ENCODE data around the gene PPP2R2B.

- TF ChIP-seq, protein P1, sequence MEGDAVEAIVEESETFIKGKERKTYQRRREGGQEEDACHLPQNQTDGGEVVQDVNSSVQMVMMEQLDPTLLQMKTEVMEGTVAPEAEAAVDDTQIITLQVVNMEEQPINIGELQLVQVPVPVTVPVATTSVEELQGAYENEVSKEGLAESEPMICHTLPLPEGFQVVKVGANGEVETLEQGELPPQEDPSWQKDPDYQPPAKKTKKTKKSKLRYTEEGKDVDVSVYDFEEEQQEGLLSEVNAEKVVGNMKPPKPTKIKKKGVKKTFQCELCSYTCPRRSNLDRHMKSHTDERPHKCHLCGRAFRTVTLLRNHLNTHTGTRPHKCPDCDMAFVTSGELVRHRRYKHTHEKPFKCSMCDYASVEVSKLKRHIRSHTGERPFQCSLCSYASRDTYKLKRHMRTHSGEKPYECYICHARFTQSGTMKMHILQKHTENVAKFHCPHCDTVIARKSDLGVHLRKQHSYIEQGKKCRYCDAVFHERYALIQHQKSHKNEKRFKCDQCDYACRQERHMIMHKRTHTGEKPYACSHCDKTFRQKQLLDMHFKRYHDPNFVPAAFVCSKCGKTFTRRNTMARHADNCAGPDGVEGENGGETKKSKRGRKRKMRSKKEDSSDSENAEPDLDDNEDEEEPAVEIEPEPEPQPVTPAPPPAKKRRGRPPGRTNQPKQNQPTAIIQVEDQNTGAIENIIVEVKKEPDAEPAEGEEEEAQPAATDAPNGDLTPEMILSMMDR (optimal IDR thresholded peaks at IDR 0.05 in 1 of 3, IDR thresholded peaks at IDR 0.05 in 1 of 3, conservative IDR thresholded peaks at IDR 0.05 in 1 of 3; ENCODE audit: extremely low read depth in 1 of 3, insufficient read depth in 2 of 3, low read length in 3 of 3) = no peak
- no peak for TF ChIP-seq EZH2 (IDR thresholded peaks at IDR 0.05; ENCODE audit: low read length)
Measured at GRCh38 chr5:146645342-146645741, 233.2 kb downstream of the PPP2R2B start.
